AG08395 (cell line): Measurements from ENCODE around the gene ADGRL3.
"Not testable (repeated sequence)": the region's sequence is repeated elsewhere in the genome, so short reads cannot be mapped to it uniquely, and the experiment has no call there.

Experiments
- DNase-seq: peaks from one replicate; pipeline ENCODE4 v3.0.0; 2012; ENCODE audit warnings: mixed read lengths, low spot score

ADGRL3 gene

GRCh38 chr4:61646746-61647350 lies 446.7 kb downstream of the ADGRL3 start:
- DNase-seq: not testable (repeated sequence)

- DNase-seq: no peak
These were observed 448.1 kb downstream of the ADGRL3 start for GRCh38 chr4:61648264-61648663.

GRCh38 chr4:61657016-61657415 lies 456.9 kb downstream of the ADGRL3 start:
- no peak for DNase-seq

- no peak for DNase-seq
These were observed 461.8 kb downstream of the ADGRL3 start for GRCh38 chr4:61661960-61662359.

- no peak for DNase-seq
These were observed 462.2 kb downstream of the ADGRL3 start for GRCh38 chr4:61662362-61662761.

- DNase-seq: no peak
These were observed 463.2 kb downstream of the ADGRL3 start for GRCh38 chr4:61663310-61663709.

- DNase-seq: no peak
These were observed 465.5 kb downstream of the ADGRL3 start for GRCh38 chr4:61665649-61666048.

- DNase-seq: no peak
These were observed 466.1 kb downstream of the ADGRL3 start for GRCh38 chr4:61666244-61666643.

- DNase-seq: no peak
These were observed 471.5 kb downstream of the ADGRL3 start for GRCh38 chr4:61671599-61671998.

GRCh38 chr4:61675464-61675863 lies 475.3 kb downstream of the ADGRL3 start:
- DNase-seq: no peak

- DNase-seq: no peak
These were observed 478.2 kb downstream of the ADGRL3 start for GRCh38 chr4:61678297-61678696.

GRCh38 chr4:61693520-61693919 lies 493.4 kb downstream of the ADGRL3 start:
- DNase-seq: no peak

- no peak for DNase-seq
These were observed 514.3 kb downstream of the ADGRL3 start for GRCh38 chr4:61714387-61714911.

GRCh38 chr4:61716426-61716825 lies 516.3 kb downstream of the ADGRL3 start:
- no peak for DNase-seq

GRCh38 chr4:61723492-61723891 lies 523.4 kb downstream of the ADGRL3 start:
- no peak for DNase-seq

GRCh38 chr4:61727286-61727685 lies 527.2 kb downstream of the ADGRL3 start:
- no peak for DNase-seq

- no peak for DNase-seq
These were observed 534.3 kb downstream of the ADGRL3 start for GRCh38 chr4:61734409-61734808.

GRCh38 chr4:61739887-61740286 lies 539.8 kb downstream of the ADGRL3 start:
- DNase-seq: no peak

- DNase-seq: no peak
These were observed 540.8 kb downstream of the ADGRL3 start for GRCh38 chr4:61740886-61741285.

GRCh38 chr4:61741327-61742096 lies 541.4 kb downstream of the ADGRL3 start:
- no peak for DNase-seq

GRCh38 chr4:61750810-61751209 lies 550.7 kb downstream of the ADGRL3 start:
- DNase-seq: no peak

- DNase-seq: no peak
These were observed 552.5 kb downstream of the ADGRL3 start for GRCh38 chr4:61752617-61753016.

GRCh38 chr4:61753739-61754138 lies 553.6 kb downstream of the ADGRL3 start:
- DNase-seq: no peak

- DNase-seq: not testable (repeated sequence)
These were observed 556.8 kb downstream of the ADGRL3 start for GRCh38 chr4:61756937-61757336.
